Esophagus squamous epithelium (tissue), 4 donors: Measurements from ENCODE around the gene FNDC3B.

Experiments
- CTCF ChIP-seq, 6 experiments: fragments of 450-650 bp in 4 of 6; fragments of 200-600 bp in 2 of 6; sonication (generic) in 2 of 6; IDR thresholded peaks; one replicate each; pipeline ENCODE4 v1.5.1; 2016 to 2019; ENCODE audit warnings: antibody characterized with exemption in 6 of 6, mild to moderate bottlenecking in 4 of 6, moderate library complexity in 4 of 6
- POLR2A ChIP-seq, 4 donors: fragments of 450-650 bp; IDR thresholded peaks; one replicate each; pipeline ENCODE4 v1.6.1; 2017; ENCODE audit warnings: antibody characterized with exemption in 4 of 4, mild to moderate bottlenecking in 4 of 4, moderate library complexity in 3 of 4

GRCh38 chr3:172288651-172289050 lies 249.3 kb downstream of the FNDC3B start:
- TF ChIP-seq CTCF (IDR thresholded peaks at IDR 0.05) (no peak), POLR2A (IDR thresholded peaks at IDR 0.05) (no peak)
